HepG2 (cell line): Measurements from ENCODE around the gene TMEM127. TPM values are rescaled to one million over a fixed set of nuclear protein-coding genes. Genes with fewer than 3 reads are reported as not detected.

Source experiments
- ARNT2 ChIP-seq: sonication (generic); formaldehyde crosslinking; IDR thresholded peaks from 2 replicates; pipeline ENCODE4 v1.8.0; 2022; ENCODE audit warnings: mild to moderate bottlenecking, low read depth, missing genetic modification reagents, moderate library complexity
- ATM ChIP-seq: fragments of 450-650 bp; IDR thresholded peaks from 2 replicates; pipeline ENCODE4 v1.7.1; 2017; ENCODE audit warnings: mild to moderate bottlenecking, borderline replicate concordance
- CBX2 ChIP-seq, 2 experiments: fragments of 200-600 bp in 1 of 2; sonication (generic); formaldehyde crosslinking in 1 of 2; IDR thresholded peaks; 2 replicates each; pipeline versions ENCODE4 v1.7.0 to v1.8.1; 2018 to 2022; ENCODE audit warnings: low read depth in 2 of 2, low read length in 1 of 2, mild to moderate bottlenecking in 1 of 2, missing genetic modification reagents in 1 of 2
- CREBL2 ChIP-seq: sonication (generic); formaldehyde crosslinking; IDR thresholded peaks from 2 replicates; pipeline ENCODE4 v1.8.1; 2023; ENCODE audit warnings: missing genetic modification reagents, mild to moderate bottlenecking, borderline replicate concordance
- FOXC1 ChIP-seq: sonication (generic); formaldehyde crosslinking; IDR thresholded peaks from 2 replicates; pipeline ENCODE4 v1.8.0; 2022; ENCODE audit warnings: mild to moderate bottlenecking, missing genetic modification reagents, borderline replicate concordance
- HNF4G ChIP-seq, 2 experiments: sonication (generic) in 1 of 2; formaldehyde crosslinking in 1 of 2; IDR thresholded peaks; 2 replicates each; pipeline versions ENCODE4 v1.4.0 to v1.6.1; 2011 to 2020; ENCODE audit warnings: borderline replicate concordance in 2 of 2, low read depth in 2 of 2, mild to moderate bottlenecking in 2 of 2, low read length in 1 of 2, missing genetic modification reagents in 1 of 2, moderate library complexity in 1 of 2
- JDP2 ChIP-seq: sonication (generic); formaldehyde crosslinking; IDR thresholded peaks from 2 replicates; pipeline ENCODE4 v1.8.1; 2022; ENCODE audit warnings: missing genetic modification reagents, borderline replicate concordance
- MAZ ChIP-seq, 2 experiments: sonication (generic) in 1 of 2; formaldehyde crosslinking in 1 of 2; IDR thresholded peaks; 2 replicates each; pipeline versions ENCODE4 v1.5.0 to v1.6.1; 2012 to 2020; ENCODE audit warnings: low read depth in 2 of 2, mild to moderate bottlenecking in 2 of 2, borderline replicate concordance in 1 of 2, improper control_type of control experiment in 1 of 2, low read length in 1 of 2, missing genetic modification reagents in 1 of 2, moderate library complexity in 1 of 2
- MTA3 ChIP-seq: sonication (generic); formaldehyde crosslinking; IDR thresholded peaks from 2 replicates; pipeline ENCODE4 v1.4.0; 2020; ENCODE audit warnings: missing genetic modification reagents
- MTF1 ChIP-seq: sonication (generic); formaldehyde crosslinking; IDR thresholded peaks from 2 replicates; pipeline ENCODE4 v1.5.0; 2020; ENCODE audit warnings: missing genetic modification reagents
- MXD1 ChIP-seq: sonication (generic); formaldehyde crosslinking; IDR thresholded peaks from 2 replicates; pipeline ENCODE4 v1.4.0; 2020; ENCODE audit warnings: mild to moderate bottlenecking, missing genetic modification reagents
- NCOA2 ChIP-seq: sonication (generic); formaldehyde crosslinking; IDR thresholded peaks from 2 replicates; pipeline ENCODE4 v1.8.0; 2022; ENCODE audit warnings: inconsistent platforms
- PTBP1 ChIP-seq: fragments of 200-400 bp; formaldehyde crosslinking; IDR thresholded peaks from 2 replicates; pipeline ENCODE4 v1.6.1; 2018; ENCODE audit warnings: low read length, low read depth; ENCODE audit not compliant: poor library complexity, severe bottlenecking
- RAD21 ChIP-seq: fragments of 450-650 bp; formaldehyde crosslinking; IDR thresholded peaks from 2 replicates; pipeline ENCODE4 v1.5.0; 2020; ENCODE audit warnings: mild to moderate bottlenecking
- SAP130 ChIP-seq: IDR thresholded peaks from 2 replicates; pipeline ENCODE4 v1.6.1; 2016; ENCODE audit warnings: low read depth
- TBX2 ChIP-seq: sonication (generic); formaldehyde crosslinking; IDR thresholded peaks from 2 replicates; pipeline ENCODE4 v1.5.0; 2020; ENCODE audit warnings: missing genetic modification reagents, mild to moderate bottlenecking, borderline replicate concordance
- TGIF2 ChIP-seq: IDR thresholded peaks from 2 replicates; pipeline ENCODE4 v1.6.1; 2016; ENCODE audit warnings: control low read depth, missing compliant biosample characterization
- YEATS4 ChIP-seq: sonication (generic); formaldehyde crosslinking; IDR thresholded peaks from 2 replicates; pipeline ENCODE4 v1.4.0; 2020; ENCODE audit warnings: missing genetic modification reagents, borderline replicate concordance
- ZNF160 ChIP-seq: sonication (generic); formaldehyde crosslinking; IDR thresholded peaks from 2 replicates; pipeline ENCODE4 v1.8.0; 2022; ENCODE audit warnings: mild to moderate bottlenecking, inconsistent platforms, missing genetic modification reagents
- ZNF256 ChIP-seq: sonication (generic); formaldehyde crosslinking; conservative IDR thresholded peaks from 2 replicates; pipeline ENCODE4 v1.4.0; 2020; ENCODE audit warnings: missing genetic modification reagents
- ZNF34 ChIP-seq: sonication (generic); formaldehyde crosslinking; IDR thresholded peaks from 2 replicates; pipeline ENCODE4 v1.4.0; 2020; ENCODE audit warnings: mild to moderate bottlenecking, missing genetic modification reagents, borderline replicate concordance
- ZNF510 ChIP-seq: sonication (generic); formaldehyde crosslinking; IDR thresholded peaks from 2 replicates; pipeline ENCODE4 v1.4.0; 2020; ENCODE audit warnings: low read depth, mild to moderate bottlenecking, missing genetic modification reagents
- ZNF589 ChIP-seq: sonication (generic); formaldehyde crosslinking; conservative IDR thresholded peaks from 2 replicates; pipeline ENCODE4 v1.8.0; 2022; ENCODE audit warnings: mild to moderate bottlenecking, moderate library complexity, missing genetic modification reagents
- polyA plus RNA-seq, 8 experiments: library from polyadenylated mRNA; depleted of rRNA in 3 of 8; stranded (reverse) in 7 of 8; unstranded in 1 of 8; fragments of >200 nt; fragmentation: Illumina TruSeq in 4 of 8; extraction: Trizol in 4 of 8; gene quantifications; 2 replicates each; pipeline versions ENCODE4 v1.2.1 to v1.2.3, GENCODE V29; 2011 to 2016; ENCODE audit warnings: low read depth in 4 of 8, missing spikeins in 1 of 8, mixed read lengths in 1 of 8; ENCODE audit not compliant: insufficient read depth in 1 of 8
- total RNA-seq, 5 experiments: library from RNA; depleted of rRNA; stranded (reverse); fragments of >200 nt; fragmentation: Illumina TruSeq; extraction: Trizol; gene quantifications; 2 replicates each; pipeline ENCODE4 v1.2.3, GENCODE V29; 2016; ENCODE audit warnings: low read depth in 1 of 5
- TF ChIP-seq, protein P1 (sequence below): IDR thresholded peaks from 2 replicates; pipeline ENCODE4 v1.6.1; 2016; ENCODE audit warnings: low read depth, control low read depth
- TF ChIP-seq, protein P2 (sequence below): IDR thresholded peaks from 2 replicates; pipeline ENCODE4 v1.6.1; 2016; ENCODE audit warnings: mild to moderate bottlenecking, missing biosample characterization, missing genetic modification reagents

Gene TMEM127
- total and polyA plus RNA-seq, 2 of the 13 experiments (the other 11 are each of a cell fraction or from before 2014, with no cell fraction given), result 21.5 to 33.9 TPM

- TF ChIP-seq CBX2 (IDR thresholded peaks at IDR 0.05; ENCODE audit: low read depth, low read length) (no peak), CBX2 (CRISPR knock-in tag; IDR thresholded peaks at IDR 0.05; ENCODE audit: low read depth) (no peak), ARNT2 (CRISPR knock-in tag) (no peak), TGIF2 (CRISPR knock-in tag) (peak; percentile 94), ZNF256 (CRISPR knock-in tag) (0 out of 2 replicates have a peak, but pooled peaks have one; percentile 26), SAP130 (CRISPR knock-in tag) (peak; percentile 98), ZNF160 (no peak), FOXC1 (CRISPR knock-in tag) (peak; percentile 89), MAZ (IDR thresholded peaks at IDR 0.05; ENCODE audit: borderline replicate concordance, low read depth, low read length) (no peak), MAZ (CRISPR knock-in tag; IDR thresholded peaks at IDR 0.05; ENCODE audit: low read depth) (no peak), ZNF589 (CRISPR knock-in tag) (no peak), YEATS4 (CRISPR knock-in tag) (peak; percentile 17; the same call in 1 of the 2 replicates), NCOA2 (peak; percentile 92), CREBL2 (no peak), MTF1 (no peak), ZNF510 (CRISPR knock-in tag) (peak; percentile 33; the same call in 1 of the 2 replicates), PTBP1 (no peak), JDP2 (no peak), ATM (no peak), MTA3 (no peak), RAD21 (CRISPR knock-in tag) (peak; percentile 61), MXD1 (CRISPR knock-in tag) (no peak), TBX2 (CRISPR knock-in tag) (peak; percentile 63), HNF4G (IDR thresholded peaks at IDR 0.05; ENCODE audit: borderline replicate concordance, low read depth, low read length) (peak; percentile 72; the same call in 1 of the 2 replicates), HNF4G (CRISPR knock-in tag; IDR thresholded peaks at IDR 0.05; ENCODE audit: borderline replicate concordance, low read depth) (peak; percentile 84; the same call in 1 of the 2 replicates), ZNF34 (CRISPR knock-in tag) (no peak)
- TF ChIP-seq, protein P1, sequence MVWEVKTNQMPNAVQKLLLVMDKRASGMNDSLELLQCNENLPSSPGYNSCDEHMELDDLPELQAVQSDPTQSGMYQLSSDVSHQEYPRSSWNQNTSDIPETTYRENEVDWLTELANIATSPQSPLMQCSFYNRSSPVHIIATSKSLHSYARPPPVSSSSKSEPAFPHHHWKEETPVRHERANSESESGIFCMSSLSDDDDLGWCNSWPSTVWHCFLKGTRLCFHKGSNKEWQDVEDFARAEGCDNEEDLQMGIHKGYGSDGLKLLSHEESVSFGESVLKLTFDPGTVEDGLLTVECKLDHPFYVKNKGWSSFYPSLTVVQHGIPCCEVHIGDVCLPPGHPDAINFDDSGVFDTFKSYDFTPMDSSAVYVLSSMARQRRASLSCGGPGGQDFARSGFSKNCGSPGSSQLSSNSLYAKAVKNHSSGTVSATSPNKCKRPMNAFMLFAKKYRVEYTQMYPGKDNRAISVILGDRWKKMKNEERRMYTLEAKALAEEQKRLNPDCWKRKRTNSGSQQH (CRISPR knock-in tag), result no peak
- TF ChIP-seq, protein P2, sequence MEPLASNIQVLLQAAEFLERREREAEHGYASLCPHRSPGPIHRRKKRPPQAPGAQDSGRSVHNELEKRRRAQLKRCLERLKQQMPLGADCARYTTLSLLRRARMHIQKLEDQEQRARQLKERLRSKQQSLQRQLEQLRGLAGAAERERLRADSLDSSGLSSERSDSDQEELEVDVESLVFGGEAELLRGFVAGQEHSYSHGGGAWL (CRISPR knock-in tag), result no peak
Observed at GRCh38 chr2:96260387-96261260, 5.2 kb downstream of the TMEM127 start (continued).
